NCI-H524 treated with DMSO at 0.1 percent for 48 hours (cell line): ENCODE results near the gene JAK2.

Experiments used
- DNase-seq: peaks from one replicate; lab custom pipeline; 2025; lab: John Stamatoyannopoulos, UW

The JAK2 gene

DNA sequence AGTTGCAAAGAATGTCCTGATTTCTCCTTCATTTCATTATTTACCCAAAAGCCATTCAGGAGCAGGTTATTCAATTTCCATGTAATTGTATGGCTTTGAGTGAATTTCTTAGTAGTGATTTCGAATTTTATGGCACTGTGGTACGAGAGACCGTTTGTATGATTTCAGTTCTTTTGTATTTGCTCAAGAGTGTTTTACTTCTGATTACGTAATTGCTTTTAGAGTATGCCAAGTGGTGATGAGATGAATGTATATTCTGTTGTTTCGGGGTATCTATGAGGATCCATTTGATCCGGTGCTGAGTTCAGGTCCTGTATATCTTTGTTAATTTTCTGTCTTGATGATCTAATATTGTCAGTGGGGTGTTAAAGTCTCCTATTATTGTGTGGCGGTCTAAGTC is 159.1 kb downstream of the JAK2 start:
- DNase-seq = no peak

DNA sequence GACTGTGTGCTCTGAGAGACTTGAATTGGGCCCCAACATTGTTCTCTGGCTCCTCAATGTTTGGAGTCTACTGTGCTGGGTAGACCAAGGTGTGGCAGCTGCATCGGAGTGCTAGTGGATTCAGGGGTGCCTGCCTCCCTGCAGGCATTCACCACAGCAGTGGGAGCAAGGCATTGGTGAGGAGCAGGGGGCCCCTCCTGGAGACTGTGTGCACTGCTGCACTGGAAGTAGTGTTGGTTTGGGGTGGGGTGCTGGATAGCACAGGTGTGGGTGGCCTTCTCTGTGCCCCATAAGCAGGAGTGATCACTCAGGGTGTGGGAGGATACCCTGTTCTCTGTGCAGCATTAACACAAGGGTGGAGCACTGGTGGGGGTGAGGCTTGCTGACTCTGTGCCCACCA is 161.2 kb downstream of the JAK2 start:
- DNase-seq = no peak
